ENCODE measurements around the gene SPDYE6. TPM values are rescaled to one million over a fixed set of nuclear protein-coding genes. Genes with fewer than 3 reads are reported as not detected.

The SPDYE6 gene
- polyA plus RNA-seq, 1 donor from 2014 or later = not detected

DNA sequence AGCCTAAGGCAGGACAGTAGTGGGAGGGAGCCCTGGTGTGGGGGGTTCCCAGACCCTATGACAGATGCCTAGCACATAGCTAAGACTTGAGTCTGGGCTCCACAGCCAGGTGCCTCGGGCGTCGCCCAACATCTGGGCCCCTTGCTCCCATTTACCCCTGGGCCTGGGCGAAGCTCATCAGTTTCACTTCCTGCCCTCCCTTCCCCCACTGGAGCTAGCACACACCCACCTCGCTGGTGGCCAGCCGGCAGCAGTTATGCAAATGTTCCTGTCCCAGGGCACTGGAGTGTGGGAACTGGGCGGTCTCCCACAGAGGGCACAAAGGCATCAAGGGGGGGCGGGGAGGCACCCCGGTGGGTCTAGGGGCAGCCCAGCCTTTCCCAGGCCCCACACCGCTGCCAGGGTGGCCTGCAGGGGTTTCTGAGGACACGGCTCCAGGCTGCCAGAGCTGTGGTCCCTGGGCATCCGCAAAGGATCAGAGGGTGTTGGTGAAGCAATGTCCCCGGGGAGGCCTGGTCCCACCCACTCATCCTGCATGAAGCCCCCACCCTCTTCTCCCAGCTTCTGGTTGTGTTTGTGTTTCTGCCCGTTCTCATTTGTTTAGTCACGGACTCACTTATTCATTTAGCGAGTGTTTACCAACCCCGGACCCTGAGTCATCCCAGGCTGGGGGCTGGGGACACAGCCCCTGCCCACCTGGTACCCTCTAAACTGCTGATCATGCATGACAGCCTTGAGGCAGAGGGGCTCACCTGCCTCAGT, 49.1 kb downstream of the SPDYE6 start:
- H3K4me2 ChIP-seq (ENCODE audit: low read length) = no peak overlapping the region

More for the DNA sequence above, 49.1 kb downstream of the SPDYE6 start:
- Histone ChIP-seq H3K9me2 (ENCODE audit: insufficient read depth, low read length) (no peaks in the 10 kb centered on the region), H3K9ac (ENCODE audit: low read length) (no peak overlapping the region), H3K4me3 (ENCODE audit: low read length) (no peak overlapping the region), H3K9me3 (ENCODE audit: low read length) (no peaks in the 10 kb centered on the region), H3K27me3 (ENCODE audit: insufficient read depth, low read depth, low read length) (no peaks in the 10 kb centered on the region), H2AFZ (ENCODE audit: low read depth, low read length) (no peak overlapping the region), H3F3A (ENCODE audit: insufficient read depth, low read length, poor library complexity, severe bottlenecking) (no peaks in the 10 kb centered on the region), H3K36me3 (ENCODE audit: insufficient read depth, low read length) (no peaks in the 10 kb centered on the region), H3K27ac (ENCODE audit: low read length) (no peak overlapping the region), H4K20me1 (ENCODE audit: insufficient read depth) (no peaks in the 10 kb centered on the region), H3K79me2 (replicated peaks; ENCODE audit: insufficient read depth, low read length) (no peaks in the 10 kb centered on the region)
- no peak for TF ChIP-seq SMC3 (conservative IDR thresholded peaks at IDR 0.05; ENCODE audit: poor library complexity)
- TF ChIP-seq TAF1 (IDR thresholded peaks at IDR 0.05; ENCODE audit: low read depth) = no peak
- no peak for TF ChIP-seq MXI1 (conservative IDR thresholded peaks at IDR 0.05; ENCODE audit: poor library complexity, severe bottlenecking)
- no peak for TF ChIP-seq EZH2 (IDR thresholded peaks at IDR 0.05; ENCODE audit: borderline replicate concordance, insufficient read depth, low read length, poor library complexity, severe bottlenecking)
- no peak for TF ChIP-seq REST (IDR thresholded peaks at IDR 0.05; ENCODE audit: borderline replicate concordance)
- TF ChIP-seq EP300 (conservative IDR thresholded peaks at IDR 0.05; ENCODE audit: poor library complexity, severe bottlenecking) = no peak
- TF ChIP-seq POLR2AphosphoS5 (IDR thresholded peaks at IDR 0.05) = no peak
- no peak for TF ChIP-seq RAD21 (conservative IDR thresholded peaks at IDR 0.05)
- TF ChIP-seq, protein P1, sequence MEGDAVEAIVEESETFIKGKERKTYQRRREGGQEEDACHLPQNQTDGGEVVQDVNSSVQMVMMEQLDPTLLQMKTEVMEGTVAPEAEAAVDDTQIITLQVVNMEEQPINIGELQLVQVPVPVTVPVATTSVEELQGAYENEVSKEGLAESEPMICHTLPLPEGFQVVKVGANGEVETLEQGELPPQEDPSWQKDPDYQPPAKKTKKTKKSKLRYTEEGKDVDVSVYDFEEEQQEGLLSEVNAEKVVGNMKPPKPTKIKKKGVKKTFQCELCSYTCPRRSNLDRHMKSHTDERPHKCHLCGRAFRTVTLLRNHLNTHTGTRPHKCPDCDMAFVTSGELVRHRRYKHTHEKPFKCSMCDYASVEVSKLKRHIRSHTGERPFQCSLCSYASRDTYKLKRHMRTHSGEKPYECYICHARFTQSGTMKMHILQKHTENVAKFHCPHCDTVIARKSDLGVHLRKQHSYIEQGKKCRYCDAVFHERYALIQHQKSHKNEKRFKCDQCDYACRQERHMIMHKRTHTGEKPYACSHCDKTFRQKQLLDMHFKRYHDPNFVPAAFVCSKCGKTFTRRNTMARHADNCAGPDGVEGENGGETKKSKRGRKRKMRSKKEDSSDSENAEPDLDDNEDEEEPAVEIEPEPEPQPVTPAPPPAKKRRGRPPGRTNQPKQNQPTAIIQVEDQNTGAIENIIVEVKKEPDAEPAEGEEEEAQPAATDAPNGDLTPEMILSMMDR (IDR thresholded peaks at IDR 0.05; ENCODE audit: poor library complexity, severe bottlenecking) = no peak

Measured in neural cell (in vitro differentiated cells).